ENCODE measurements around the gene FEZF1.
A peak's percentile ranks its signal among the peaks of the same experiment; 100 is the strongest.
"Not testable (repeated sequence)": the region's sequence is repeated elsewhere in the genome, so short reads cannot be mapped to it uniquely, and the experiment has no call there.

FEZF1 gene

DNA sequence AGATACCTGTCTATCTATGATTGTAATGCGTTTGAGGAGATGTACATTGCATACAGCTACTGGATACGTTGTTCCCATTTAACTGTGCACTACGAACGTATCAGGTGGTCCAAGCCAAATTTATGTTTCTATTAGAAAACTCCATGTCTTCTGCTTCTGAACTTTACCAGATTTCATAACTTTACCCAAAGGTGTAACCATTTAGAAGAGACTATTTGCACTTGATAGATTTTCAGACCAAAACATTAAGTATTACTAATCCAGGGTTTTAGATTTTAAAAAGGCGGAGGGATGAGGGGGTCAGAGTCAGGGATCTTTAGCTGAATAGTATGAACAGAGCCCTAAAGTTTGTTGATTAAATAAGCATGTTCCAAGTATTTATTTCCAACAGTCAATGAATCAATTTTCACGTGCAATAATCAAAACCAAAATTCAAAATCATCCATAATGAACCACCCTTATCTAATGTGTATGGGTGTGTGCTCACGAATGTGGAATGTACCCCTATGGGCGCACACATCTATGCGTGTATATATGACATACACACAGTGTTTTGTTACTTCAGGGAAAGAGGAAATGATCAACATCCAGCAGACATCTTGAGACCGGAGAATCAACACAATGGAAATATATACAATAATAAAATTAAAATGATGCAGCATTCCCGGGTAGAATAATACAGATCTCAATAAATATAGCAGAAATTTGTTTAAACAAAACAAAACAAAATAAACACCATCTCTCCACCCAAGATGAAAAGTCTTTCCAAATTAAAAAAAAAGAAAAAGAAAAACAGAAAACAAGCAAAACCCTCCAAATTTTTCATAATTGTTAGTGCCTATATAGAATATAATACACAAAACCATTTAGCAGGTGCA is 3.4 kb downstream of the FEZF1 start:
- Histone ChIP-seq H3K9me3 (ENCODE audit: control insufficient read depth in 5 of 5, low read length in 5 of 5) (peaks cover 0 to 2% (median 0%) of the 10 kb centered on the region in 5 donors), H3K4me3 (ENCODE audit: low read depth in 1 of 5, low read length in 5 of 5) (no peak overlapping the region), H3K27ac (ENCODE audit: low read depth, low read length) (no peak overlapping the region), H3K27me3 (ENCODE audit: control insufficient read depth in 5 of 5, insufficient read depth in 4 of 5, low read length in 5 of 5) (peaks cover 56 to 78% (median 69%) of the 10 kb centered on the region in 5 donors), H3K36me3 (ENCODE audit: control insufficient read depth in 5 of 5, insufficient read depth in 5 of 5, low read length in 5 of 5) (no peaks in the 10 kb centered on the region), H3K4me1 (ENCODE audit: control insufficient read depth in 5 of 5, insufficient read depth in 5 of 5, low read length in 5 of 5) (peaks cover 4 to 39% (median 36%) of the 10 kb centered on the region in 5 donors), H3K9ac (ENCODE audit: low read length in 5 of 5) (no peak overlapping the region)

DNA sequence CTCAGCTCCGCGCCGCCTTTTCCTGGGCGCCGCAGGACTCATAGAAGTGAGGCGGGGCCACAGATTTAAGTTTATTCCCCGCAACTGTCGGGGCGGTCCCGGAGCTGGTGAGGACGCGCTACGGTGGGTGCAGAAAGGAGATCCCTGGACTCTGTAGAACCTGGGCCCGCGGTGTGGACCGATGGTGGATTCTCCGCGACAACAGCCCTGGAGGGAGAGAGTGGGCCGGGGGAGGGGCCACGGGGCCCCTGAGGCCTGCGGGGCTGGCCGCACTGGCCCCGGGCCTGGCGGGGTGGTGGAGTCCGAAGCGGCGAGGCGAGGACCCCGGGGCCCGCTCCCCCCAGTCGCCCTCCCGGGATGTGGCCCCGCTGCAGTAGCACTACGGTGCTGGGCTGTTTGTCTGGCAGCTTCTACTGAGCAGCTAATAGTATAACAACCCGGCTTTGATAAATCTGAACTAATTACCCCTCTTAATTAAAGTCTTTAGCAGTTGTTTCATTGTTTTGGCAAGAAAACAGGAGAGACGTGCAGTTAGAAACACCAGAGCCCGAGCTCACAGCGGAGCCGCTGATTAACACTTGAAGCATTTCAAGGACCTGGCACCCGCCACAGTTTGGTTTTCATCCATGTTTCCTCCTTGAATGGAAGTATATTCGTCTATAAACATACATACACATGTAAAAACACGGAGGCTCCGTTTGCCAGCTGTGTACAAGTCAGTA is 4.2 kb downstream of the FEZF1 start:
- no peak overlapping the region for H3K9ac ChIP-seq (ENCODE audit: low read length in 5 of 5)
- H3K27ac ChIP-seq (ENCODE audit: low read depth, low read length): no peak overlapping the region
- peak overlapping the region in 4 of 5 donors; percentile 4 to 43 (median 34) for H3K4me3 ChIP-seq (ENCODE audit: low read depth in 1 of 5, low read length in 5 of 5)
- H3K27me3 ChIP-seq (ENCODE audit: control insufficient read depth in 5 of 5, insufficient read depth in 4 of 5, low read length in 5 of 5): peaks cover 54 to 70% (median 61%) of the 10 kb centered on the region in 5 donors
- peaks cover 0 to 2% (median 0%) of the 10 kb centered on the region in 5 donors for H3K9me3 ChIP-seq (ENCODE audit: control insufficient read depth in 5 of 5, low read length in 5 of 5)
- no peaks in the 10 kb centered on the region for H3K36me3 ChIP-seq (ENCODE audit: control insufficient read depth in 5 of 5, insufficient read depth in 5 of 5, low read length in 5 of 5)
- H3K4me1 ChIP-seq (ENCODE audit: control insufficient read depth in 5 of 5, insufficient read depth in 5 of 5, low read length in 5 of 5): peaks cover 3 to 30% (median 28%) of the 10 kb centered on the region in 5 donors

DNA sequence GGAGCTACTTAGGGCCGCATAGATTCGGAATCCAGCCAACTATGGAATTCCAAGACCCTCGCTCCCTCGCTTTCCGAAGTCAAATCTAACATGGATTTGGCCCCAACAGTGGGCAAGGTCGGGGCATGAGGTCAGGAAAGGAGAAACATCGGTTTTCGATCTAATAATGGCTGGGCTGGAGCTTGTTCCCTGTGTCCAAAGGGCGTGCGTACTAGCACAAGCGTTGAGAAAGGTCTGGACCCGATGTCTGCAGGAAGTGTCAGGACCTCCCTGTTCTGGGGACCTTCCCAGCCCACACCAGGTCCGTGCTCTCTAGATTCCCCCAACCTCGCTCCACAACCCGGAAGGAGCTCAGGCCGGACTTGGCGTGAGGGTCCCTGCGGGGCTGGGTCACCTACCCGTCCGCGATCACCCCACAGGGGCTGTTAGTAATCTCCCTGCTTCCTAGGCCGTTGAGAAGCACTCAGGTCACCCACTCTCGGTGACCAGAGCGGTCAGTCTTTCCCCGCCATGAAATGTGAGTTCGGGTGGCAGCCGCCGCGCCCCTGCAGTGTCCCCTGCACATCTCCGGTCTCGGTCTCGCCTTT is 4.8 kb downstream of the FEZF1 start:
- H3K4me1 ChIP-seq (ENCODE audit: control insufficient read depth in 5 of 5, insufficient read depth in 5 of 5, low read length in 5 of 5): peaks cover 1 to 24% (median 22%) of the 10 kb centered on the region in 5 donors
- H3K27ac ChIP-seq (ENCODE audit: low read depth, low read length): no peak overlapping the region
- peaks cover 49 to 66% (median 59%) of the 10 kb centered on the region in 5 donors for H3K27me3 ChIP-seq (ENCODE audit: control insufficient read depth in 5 of 5, insufficient read depth in 4 of 5, low read length in 5 of 5)
- H3K9me3 ChIP-seq (ENCODE audit: control insufficient read depth in 5 of 5, low read length in 5 of 5): peaks cover 0 to 2% (median 0%) of the 10 kb centered on the region in 5 donors
- no peak overlapping the region for H3K9ac ChIP-seq (ENCODE audit: low read length in 5 of 5)
- peak overlapping the region; percentile 4 to 43 (median 29) for H3K4me3 ChIP-seq (ENCODE audit: low read depth in 1 of 5, low read length in 5 of 5)
- H3K36me3 ChIP-seq (ENCODE audit: control insufficient read depth in 5 of 5, insufficient read depth in 5 of 5, low read length in 5 of 5): no peaks in the 10 kb centered on the region

DNA sequence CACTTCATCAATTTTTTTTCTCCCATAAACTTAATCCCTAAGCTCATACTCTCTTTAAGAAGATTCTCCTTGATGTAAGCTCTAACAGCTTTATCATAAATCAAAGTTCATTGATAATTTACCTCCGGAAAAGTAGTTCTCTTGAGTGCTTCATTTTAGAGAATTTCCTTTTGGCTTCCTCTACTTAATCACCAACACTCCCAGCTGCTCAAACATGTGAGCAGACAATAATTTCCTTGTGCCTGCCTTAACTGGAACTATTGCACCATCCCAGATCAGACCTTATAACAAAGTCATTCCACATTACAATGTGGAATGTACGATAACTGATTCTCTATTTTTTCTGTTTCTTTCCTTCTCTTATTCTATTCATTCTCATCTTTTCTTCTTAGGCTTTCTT is 5.9 kb downstream of the FEZF1 start:
- Histone ChIP-seq H3K4me1 (ENCODE audit: control insufficient read depth in 5 of 5, insufficient read depth in 5 of 5, low read length in 5 of 5) (peaks cover 0 to 13% (median 11%) of the 10 kb centered on the region in 5 donors), H3K9me3 (ENCODE audit: control insufficient read depth in 5 of 5, low read length in 5 of 5) (no peaks in the 10 kb centered on the region), H3K9ac (ENCODE audit: low read length in 5 of 5) (no peak overlapping the region), H3K27me3 (ENCODE audit: control insufficient read depth in 5 of 5, insufficient read depth in 4 of 5, low read length in 5 of 5) (peaks cover 42 to 56% (median 49%) of the 10 kb centered on the region in 5 donors), H3K36me3 (ENCODE audit: control insufficient read depth in 5 of 5, insufficient read depth in 5 of 5, low read length in 5 of 5) (no peaks in the 10 kb centered on the region), H3K27ac (ENCODE audit: low read depth, low read length) (no peak overlapping the region), H3K4me3 (ENCODE audit: low read depth in 1 of 5, low read length in 5 of 5) (no peak overlapping the region)

DNA sequence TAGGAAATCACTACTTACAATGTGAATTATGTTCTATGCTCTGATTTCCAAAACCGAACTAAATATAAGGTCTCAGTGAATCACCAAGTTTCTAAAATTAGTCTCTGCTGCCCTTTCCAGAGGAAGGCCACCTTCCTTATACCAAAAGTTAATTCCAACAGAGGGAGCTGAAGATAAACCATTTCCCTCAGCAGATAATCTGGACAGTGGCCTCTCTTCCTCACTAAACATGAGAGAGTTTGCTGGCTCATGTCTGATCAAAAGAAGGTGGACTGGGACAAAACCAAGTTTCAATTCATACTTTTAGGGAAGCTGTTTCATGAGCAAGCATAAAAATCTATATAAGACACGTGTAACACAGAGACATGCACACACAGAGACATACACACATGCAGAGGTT is 6.4 kb downstream of the FEZF1 start:
- no peak overlapping the region for H3K9ac ChIP-seq (ENCODE audit: low read length in 5 of 5)
- peaks cover 37 to 53% (median 46%) of the 10 kb centered on the region in 5 donors for H3K27me3 ChIP-seq (ENCODE audit: control insufficient read depth in 5 of 5, insufficient read depth in 4 of 5, low read length in 5 of 5)
- H3K4me3 ChIP-seq (ENCODE audit: low read depth in 1 of 5, low read length in 5 of 5): no peak overlapping the region
- H3K9me3 ChIP-seq (ENCODE audit: control insufficient read depth in 5 of 5, low read length in 5 of 5): no peaks in the 10 kb centered on the region
- H3K27ac ChIP-seq (ENCODE audit: low read depth, low read length): no peak overlapping the region
- no peaks in the 10 kb centered on the region for H3K36me3 ChIP-seq (ENCODE audit: control insufficient read depth in 5 of 5, insufficient read depth in 5 of 5, low read length in 5 of 5)
- H3K4me1 ChIP-seq (ENCODE audit: control insufficient read depth in 5 of 5, insufficient read depth in 5 of 5, low read length in 5 of 5): peaks cover 0 to 12% (median 10%) of the 10 kb centered on the region in 5 donors

DNA sequence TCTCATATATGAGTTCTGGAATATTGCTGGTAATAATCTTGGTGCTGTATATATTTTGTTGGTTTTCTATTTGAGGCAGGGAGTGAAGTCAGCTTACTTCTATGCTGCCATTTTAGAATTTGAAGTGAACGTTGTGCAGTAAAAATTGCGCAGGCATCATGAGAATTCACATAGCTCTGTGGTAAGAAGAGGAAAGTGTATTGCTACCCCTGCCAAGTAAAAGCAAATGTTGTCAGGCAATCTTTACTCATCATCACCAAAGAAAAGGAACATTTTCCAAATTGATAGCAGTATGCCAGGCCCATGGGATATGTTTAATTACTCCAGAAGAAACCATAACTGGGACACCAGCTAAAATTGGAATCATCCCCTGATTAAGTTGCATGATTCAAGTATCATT is 13.4 kb downstream of the FEZF1 start:
- Histone ChIP-seq H3K27me3 (ENCODE audit: control insufficient read depth in 5 of 5, insufficient read depth in 4 of 5, low read length in 5 of 5) (peaks cover 0 to 5% (median 0%) of the 10 kb centered on the region in 5 donors), H3K4me3 (ENCODE audit: low read depth in 1 of 5, low read length in 5 of 5) (no peak overlapping the region), H3K9ac (ENCODE audit: low read length in 5 of 5) (no peak overlapping the region), H3K9me3 (ENCODE audit: control insufficient read depth in 5 of 5, low read length in 5 of 5) (peaks cover 0 to 12% (median 4%) of the 10 kb centered on the region in 5 donors), H3K4me1 (ENCODE audit: control insufficient read depth in 5 of 5, insufficient read depth in 5 of 5, low read length in 5 of 5) (no peaks in the 10 kb centered on the region), H3K36me3 (ENCODE audit: control insufficient read depth in 5 of 5, insufficient read depth in 5 of 5, low read length in 5 of 5) (no peaks in the 10 kb centered on the region), H3K27ac (ENCODE audit: low read depth, low read length) (no peak overlapping the region)

DNA sequence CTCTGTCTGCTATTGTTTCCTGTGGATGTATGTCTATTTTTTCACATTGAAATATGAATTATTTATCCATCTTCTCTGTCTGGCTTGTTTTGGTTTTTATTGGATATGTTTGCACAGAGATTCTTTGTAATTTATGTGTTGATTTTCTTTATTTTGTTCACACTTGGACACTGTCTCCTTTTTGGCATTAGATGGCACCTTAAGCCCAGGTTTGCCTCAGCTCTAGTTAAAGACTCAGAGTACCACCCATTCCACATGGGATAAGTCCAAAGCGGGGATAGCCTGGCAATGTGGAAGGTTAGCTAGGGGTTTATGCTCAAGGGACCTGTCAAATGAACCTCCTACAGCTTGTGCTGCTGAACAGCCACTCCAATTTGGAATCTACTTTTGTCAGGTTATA is 14.1 kb downstream of the FEZF1 start:
- no peak overlapping the region for H3K4me3 ChIP-seq (ENCODE audit: low read depth in 1 of 5, low read length in 5 of 5)
- no peaks in the 10 kb centered on the region for H3K36me3 ChIP-seq (ENCODE audit: control insufficient read depth in 5 of 5, insufficient read depth in 5 of 5, low read length in 5 of 5)
- H3K27ac ChIP-seq (ENCODE audit: low read depth, low read length): no peak overlapping the region
- peaks cover 0 to 12% (median 4%) of the 10 kb centered on the region in 5 donors for H3K9me3 ChIP-seq (ENCODE audit: control insufficient read depth in 5 of 5, low read length in 5 of 5)
- no peaks in the 10 kb centered on the region for H3K4me1 ChIP-seq (ENCODE audit: control insufficient read depth in 5 of 5, insufficient read depth in 5 of 5, low read length in 5 of 5)
- no peak overlapping the region for H3K9ac ChIP-seq (ENCODE audit: low read length in 5 of 5)
- H3K27me3 ChIP-seq (ENCODE audit: control insufficient read depth in 5 of 5, insufficient read depth in 4 of 5, low read length in 5 of 5): peaks cover 0 to 4% (median 0%) of the 10 kb centered on the region in 5 donors

DNA sequence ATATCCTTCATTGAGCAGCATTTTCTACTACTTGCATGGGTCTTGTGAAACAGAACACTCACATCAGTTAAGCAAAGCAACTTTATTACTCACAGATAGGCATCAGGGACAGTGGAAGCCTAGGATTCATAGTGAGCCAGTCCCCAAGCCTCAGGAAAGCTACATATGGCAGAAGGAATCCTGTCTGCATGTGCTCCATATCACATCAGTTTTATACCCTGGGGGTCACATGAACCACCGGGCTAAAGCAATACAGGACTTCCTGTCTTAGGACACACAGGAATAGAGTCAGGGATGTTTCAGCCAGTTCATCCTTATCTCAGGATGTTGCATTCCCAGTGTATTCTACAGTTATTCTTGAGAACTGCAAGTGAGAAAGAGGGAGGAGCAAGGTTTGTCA is 15.1 kb downstream of the FEZF1 start:
- Histone ChIP-seq H3K9me3 (ENCODE audit: control insufficient read depth in 5 of 5, low read length in 5 of 5) (peaks cover 0 to 12% (median 4%) of the 10 kb centered on the region in 5 donors), H3K27ac (ENCODE audit: low read depth, low read length) (no peak overlapping the region), H3K4me3 (ENCODE audit: low read depth in 1 of 5, low read length in 5 of 5) (no peak overlapping the region), H3K27me3 (ENCODE audit: control insufficient read depth in 5 of 5, insufficient read depth in 4 of 5, low read length in 5 of 5) (peaks cover 0 to 4% (median 0%) of the 10 kb centered on the region in 5 donors), H3K4me1 (ENCODE audit: control insufficient read depth in 5 of 5, insufficient read depth in 5 of 5, low read length in 5 of 5) (no peaks in the 10 kb centered on the region), H3K36me3 (ENCODE audit: control insufficient read depth in 5 of 5, insufficient read depth in 5 of 5, low read length in 5 of 5) (no peaks in the 10 kb centered on the region), H3K9ac (ENCODE audit: low read length in 5 of 5) (no peak overlapping the region)

DNA sequence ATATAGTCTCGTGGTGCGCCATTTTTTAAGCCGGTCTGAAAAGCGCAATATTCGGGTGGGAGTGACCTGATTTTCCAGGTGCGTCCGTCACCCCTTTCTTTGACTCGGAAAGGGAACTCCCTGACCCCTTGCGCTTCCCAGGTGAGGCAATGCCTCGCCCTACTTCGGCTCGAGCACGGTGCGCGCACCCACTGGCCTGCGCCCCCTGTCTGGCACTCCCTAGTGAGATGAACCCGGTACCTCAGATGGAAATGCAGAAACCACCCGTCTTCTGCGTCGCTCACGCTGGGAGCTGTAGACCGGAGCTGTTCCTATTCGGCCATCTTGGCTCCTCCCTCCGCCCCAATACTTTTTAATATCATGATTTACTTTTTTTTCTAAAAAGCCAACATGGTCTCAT is 19.9 kb downstream of the FEZF1 start:
- not testable (repeated sequence) for H3K27ac ChIP-seq (ENCODE audit: low read depth, low read length); H3K4me1 ChIP-seq (ENCODE audit: control insufficient read depth in 5 of 5, insufficient read depth in 5 of 5, low read length in 5 of 5); H3K4me3 ChIP-seq (ENCODE audit: low read depth in 1 of 5, low read length in 5 of 5); H3K9me3 ChIP-seq (ENCODE audit: control insufficient read depth in 5 of 5, low read length in 5 of 5); H3K36me3 ChIP-seq (ENCODE audit: control insufficient read depth in 5 of 5, insufficient read depth in 5 of 5, low read length in 5 of 5); H3K27me3 ChIP-seq (ENCODE audit: control insufficient read depth in 5 of 5, insufficient read depth in 4 of 5, low read length in 5 of 5); H3K9ac ChIP-seq (ENCODE audit: low read length in 5 of 5)
